ENCODE data around the gene KRT15. TPM values are rescaled to one million over a fixed set of nuclear protein-coding genes. Genes with fewer than 3 reads are reported as not detected.
"Not testable (repeated sequence)": the region's sequence is repeated elsewhere in the genome, so short reads cannot be mapped to it uniquely, and the experiment has no call there.

KRT15 gene
- total RNA-seq, 2 experiments from 2014 or later: not detected

DNA sequence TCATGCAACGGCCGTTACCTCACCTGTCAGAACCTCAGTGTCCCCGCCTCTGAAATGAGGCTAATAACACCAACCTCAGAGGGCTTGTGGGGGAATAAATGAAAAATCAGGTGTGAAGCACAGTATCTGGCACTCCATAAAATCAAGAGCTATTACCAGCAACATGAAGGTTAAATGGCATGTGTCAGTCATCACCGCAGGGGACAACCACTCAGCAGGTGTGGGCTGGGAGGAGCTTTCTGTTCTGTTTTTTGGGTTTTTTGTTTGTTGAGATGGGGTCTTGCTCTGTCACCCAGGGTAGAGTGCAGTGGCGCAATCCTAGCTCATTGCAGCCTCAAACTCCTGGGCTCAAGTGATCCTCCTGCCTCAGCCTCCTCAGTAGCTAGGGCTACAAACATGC lies 26.2 kb upstream of the KRT15 start:
- Histone ChIP-seq H3K36me3 (ENCODE audit: insufficient read depth, low read length) (no peaks in the 10 kb centered on the region), H3K9me3 (ENCODE audit: low read length) (no peaks in the 10 kb centered on the region), H3K9me2 (ENCODE audit: insufficient read depth, low read length) (no peaks in the 10 kb centered on the region), H3K79me2 (ENCODE audit: insufficient read depth, low read depth, low read length) (no peaks in the 10 kb centered on the region), H3K4me2 (ENCODE audit: low read length) (no peak overlapping the region), H2AFZ (ENCODE audit: low read length) (no peak overlapping the region), H3K4me1 (ENCODE audit: insufficient read depth, low read length, poor library complexity, severe bottlenecking) (no peaks in the 10 kb centered on the region), H3K27ac (ENCODE audit: low read depth, low read length, poor library complexity, severe bottlenecking) (no peak overlapping the region), H4K20me1 (ENCODE audit: insufficient read depth, low read length) (no peaks in the 10 kb centered on the region), H3K4me3 (ENCODE audit: low read depth, low read length, poor library complexity, severe bottlenecking) (no peak overlapping the region)
- TF ChIP-seq, protein P1, sequence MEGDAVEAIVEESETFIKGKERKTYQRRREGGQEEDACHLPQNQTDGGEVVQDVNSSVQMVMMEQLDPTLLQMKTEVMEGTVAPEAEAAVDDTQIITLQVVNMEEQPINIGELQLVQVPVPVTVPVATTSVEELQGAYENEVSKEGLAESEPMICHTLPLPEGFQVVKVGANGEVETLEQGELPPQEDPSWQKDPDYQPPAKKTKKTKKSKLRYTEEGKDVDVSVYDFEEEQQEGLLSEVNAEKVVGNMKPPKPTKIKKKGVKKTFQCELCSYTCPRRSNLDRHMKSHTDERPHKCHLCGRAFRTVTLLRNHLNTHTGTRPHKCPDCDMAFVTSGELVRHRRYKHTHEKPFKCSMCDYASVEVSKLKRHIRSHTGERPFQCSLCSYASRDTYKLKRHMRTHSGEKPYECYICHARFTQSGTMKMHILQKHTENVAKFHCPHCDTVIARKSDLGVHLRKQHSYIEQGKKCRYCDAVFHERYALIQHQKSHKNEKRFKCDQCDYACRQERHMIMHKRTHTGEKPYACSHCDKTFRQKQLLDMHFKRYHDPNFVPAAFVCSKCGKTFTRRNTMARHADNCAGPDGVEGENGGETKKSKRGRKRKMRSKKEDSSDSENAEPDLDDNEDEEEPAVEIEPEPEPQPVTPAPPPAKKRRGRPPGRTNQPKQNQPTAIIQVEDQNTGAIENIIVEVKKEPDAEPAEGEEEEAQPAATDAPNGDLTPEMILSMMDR (conservative IDR thresholded peaks at IDR 0.05; ENCODE audit: low read length): no peak
- no peak for TF ChIP-seq EZH2phosphoT487 (IDR thresholded peaks at IDR 0.05; ENCODE audit: borderline replicate concordance, low read depth, low read length)
- ChIA-PET POLR2A (interaction anchor here (0.7 kb wide), 1 partner anchor 121 kb away, joined by 4 read pairs; no protein-coding TSS in a partner anchor), CTCF (ENCODE audit: unreplicated experiment) (no interaction called here)
- intact Hi-C loops (cut with micrococcal nuclease; ENCODE audit: unreplicated experiment): no loop called here
- no TSS peak for BruUV-seq (replicated peaks)
- DNase-seq (ENCODE audit: low spot score): no peak

DNA sequence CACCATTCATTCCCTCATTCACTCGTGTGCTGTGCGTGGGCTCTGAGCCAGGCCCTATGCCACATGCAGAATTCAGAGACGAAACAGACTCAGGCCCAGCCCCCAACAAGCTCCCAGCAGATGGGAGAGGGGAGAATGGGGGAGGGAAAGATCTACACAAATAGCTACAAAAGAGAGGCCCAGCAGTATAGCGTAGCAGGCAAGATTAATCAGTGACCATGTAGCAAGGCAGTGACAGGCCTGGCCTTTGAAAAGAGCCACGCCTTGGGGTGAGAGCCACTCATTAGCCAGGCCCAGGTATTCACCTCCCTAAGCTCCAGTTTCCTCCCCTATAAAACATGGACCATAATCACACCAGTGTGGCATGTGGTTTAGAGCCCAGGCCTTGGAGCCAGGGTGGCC lies 25.8 kb upstream of the KRT15 start:
- no TSS peak for BruUV-seq (replicated peaks)
- Histone ChIP-seq H3K9me2 (ENCODE audit: insufficient read depth, low read length) (no peaks in the 10 kb centered on the region), H3K9me3 (ENCODE audit: low read length) (no peaks in the 10 kb centered on the region), H4K20me1 (ENCODE audit: insufficient read depth, low read length) (no peaks in the 10 kb centered on the region), H2AFZ (ENCODE audit: low read length) (no peak overlapping the region), H3K36me3 (ENCODE audit: insufficient read depth, low read length) (no peaks in the 10 kb centered on the region), H3K4me2 (ENCODE audit: low read length) (no peak overlapping the region), H3K4me3 (ENCODE audit: low read depth, low read length, poor library complexity, severe bottlenecking) (no peak overlapping the region), H3K79me2 (ENCODE audit: insufficient read depth, low read depth, low read length) (no peaks in the 10 kb centered on the region), H3K27ac (ENCODE audit: low read depth, low read length, poor library complexity, severe bottlenecking) (no peak overlapping the region), H3K4me1 (ENCODE audit: insufficient read depth, low read length, poor library complexity, severe bottlenecking) (no peaks in the 10 kb centered on the region)
- intact Hi-C loops (cut with micrococcal nuclease; ENCODE audit: unreplicated experiment): no loop called here
- DNase-seq (ENCODE audit: low spot score): no peak
- POLR2A ChIA-PET: interaction anchor here (0.7 kb wide), 1 partner anchor 121 kb away, joined by 4 read pairs; no protein-coding TSS in a partner anchor
- CTCF ChIA-PET (ENCODE audit: unreplicated experiment): no interaction called here
- no peak for TF ChIP-seq EZH2phosphoT487 (IDR thresholded peaks at IDR 0.05; ENCODE audit: borderline replicate concordance, low read depth, low read length)
- TF ChIP-seq, protein P1 (conservative IDR thresholded peaks at IDR 0.05; ENCODE audit: low read length): no peak

DNA sequence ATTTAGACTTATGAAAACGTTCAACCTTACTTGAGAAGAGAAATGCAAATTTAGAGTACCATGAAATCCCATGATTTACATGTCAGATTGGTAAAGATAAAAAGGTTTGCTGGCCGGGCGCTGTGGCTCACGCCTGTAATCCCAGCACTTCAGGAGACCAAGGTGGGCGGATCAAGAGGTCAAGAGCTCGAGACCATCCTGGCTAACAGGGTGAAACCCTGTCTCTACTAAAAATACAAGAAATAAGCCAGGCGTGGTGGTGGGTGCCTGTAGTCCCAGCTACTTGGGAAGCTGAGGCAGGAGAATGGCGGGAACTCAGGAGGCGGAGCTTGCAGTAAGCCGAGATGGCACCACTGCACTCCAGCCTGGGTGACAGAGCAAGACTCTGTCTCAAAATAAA lies 24.1 kb upstream of the KRT15 start:
- H3K9me2 ChIP-seq (ENCODE audit: insufficient read depth, low read length); H3K4me2 ChIP-seq (ENCODE audit: low read length); H3K79me2 ChIP-seq (ENCODE audit: insufficient read depth, low read depth, low read length); BruUV-seq (replicated peaks); DNase-seq (ENCODE audit: low spot score); POLR2A ChIA-PET; H3K9me3 ChIP-seq (ENCODE audit: low read length); H4K20me1 ChIP-seq (ENCODE audit: insufficient read depth, low read length); H2AFZ ChIP-seq (ENCODE audit: low read length); H3K4me1 ChIP-seq (ENCODE audit: insufficient read depth, low read length, poor library complexity, severe bottlenecking); H3K36me3 ChIP-seq (ENCODE audit: insufficient read depth, low read length); H3K27ac ChIP-seq (ENCODE audit: low read depth, low read length, poor library complexity, severe bottlenecking); CTCF ChIA-PET (ENCODE audit: unreplicated experiment); H3K4me3 ChIP-seq (ENCODE audit: low read depth, low read length, poor library complexity, severe bottlenecking); intact Hi-C loops (cut with micrococcal nuclease; ENCODE audit: unreplicated experiment): not testable (repeated sequence)

Measured in OCI-LY7 (cell line).